ENCODE results near the gene EIF2S2. TPM values are rescaled to one million over a fixed set of nuclear protein-coding genes. Genes with fewer than 3 reads are reported as not detected.
"Not testable (repeated sequence)": the region's sequence is repeated elsewhere in the genome, so short reads cannot be mapped to it uniquely, and the experiment has no call there.

EIF2S2 gene
- total RNA-seq, result 115 and 125 TPM in 2 replicates

GRCh38 chr20:34111702-34112599, at the start of gene EIF2S2:
EIF2S2 (minus strand) TSS chr20:34112243; CDS start chr20:34112110, 133 bp downstream.
- no peak for TF ChIP-seq CTCF (IDR thresholded peaks at IDR 0.05; ENCODE audit: insufficient read depth, low read depth, low read length)
- peak; percentile 99 for DNase-seq (ENCODE audit: low read depth)
- peak within 1 kb of the TSS; percentile 99 for H3K4me3 ChIP-seq (ENCODE audit: low read depth, low read length)

- DNase-seq (ENCODE audit: low read depth); H3K4me3 ChIP-seq (ENCODE audit: low read depth, low read length): not testable (repeated sequence)
Observed at GRCh38 chr20:34157697-34158096, 45.7 kb upstream of the EIF2S2 start.

GRCh38 chr20:34155836-34156235, 43.8 kb upstream of the EIF2S2 start:
- H3K4me3 ChIP-seq (ENCODE audit: low read depth, low read length), result no peak overlapping the region
- no peak for TF ChIP-seq CTCF (IDR thresholded peaks at IDR 0.05; ENCODE audit: insufficient read depth, low read depth, low read length)
- no peak for DNase-seq (ENCODE audit: low read depth)

GRCh38 chr20:34153169-34153568, 41.1 kb upstream of the EIF2S2 start:
- not testable (repeated sequence) for H3K4me3 ChIP-seq (ENCODE audit: low read depth, low read length); DNase-seq (ENCODE audit: low read depth)

- H3K4me3 ChIP-seq (ENCODE audit: low read depth, low read length); DNase-seq (ENCODE audit: low read depth): not testable (repeated sequence)
Observed at GRCh38 chr20:34152073-34152472, 40.0 kb upstream of the EIF2S2 start.

- no peak for TF ChIP-seq CTCF (IDR thresholded peaks at IDR 0.05; ENCODE audit: insufficient read depth, low read depth, low read length)
- no peak for DNase-seq (ENCODE audit: low read depth)
- H3K4me3 ChIP-seq (ENCODE audit: low read depth, low read length), result no peak overlapping the region
Observed at GRCh38 chr20:34150306-34151000, 38.4 kb upstream of the EIF2S2 start.

- no peak for TF ChIP-seq CTCF (IDR thresholded peaks at IDR 0.05; ENCODE audit: insufficient read depth, low read depth, low read length)
- DNase-seq (ENCODE audit: low read depth), result no peak
- no peak overlapping the region for H3K4me3 ChIP-seq (ENCODE audit: low read depth, low read length)
Observed at GRCh38 chr20:34145280-34145819, 33.3 kb upstream of the EIF2S2 start.

- peak; percentile 46 for DNase-seq (ENCODE audit: low read depth)
- no peak overlapping the region for H3K4me3 ChIP-seq (ENCODE audit: low read depth, low read length)
- TF ChIP-seq CTCF (IDR thresholded peaks at IDR 0.05; ENCODE audit: insufficient read depth, low read depth, low read length), result no peak
Observed at GRCh38 chr20:34143951-34144350, 31.9 kb upstream of the EIF2S2 start.
